ENCODE results near the gene POLR2C.

DNA sequence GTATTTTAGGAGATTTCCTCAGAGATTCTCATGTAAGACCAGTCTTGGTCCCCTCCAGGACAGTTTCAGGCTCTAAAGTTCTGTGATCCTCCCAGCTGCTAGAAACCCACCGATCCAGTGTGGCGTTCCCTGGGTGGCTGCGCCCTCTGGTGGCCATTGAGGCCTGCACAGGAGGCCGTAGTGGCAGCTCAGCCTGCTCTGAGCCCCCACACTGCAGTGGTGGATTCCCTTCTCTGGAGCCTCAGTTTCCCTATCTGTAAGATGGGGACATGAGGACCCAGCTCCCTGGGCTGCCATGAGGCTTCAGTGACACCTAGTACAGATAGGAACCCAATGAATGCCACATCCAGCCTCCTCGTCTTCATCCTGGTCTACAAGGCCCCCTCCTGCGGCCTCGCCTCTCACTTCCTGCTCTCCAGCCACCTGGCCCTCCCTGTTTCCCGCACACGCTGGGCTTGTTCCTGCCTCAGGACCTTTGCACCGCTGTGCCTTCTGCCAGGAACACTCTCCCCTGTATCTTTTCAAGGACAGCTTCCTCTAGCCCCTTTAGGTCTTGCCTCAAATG is 57.4 kb downstream of the POLR2C start:
- TF ChIP-seq, protein P1, sequence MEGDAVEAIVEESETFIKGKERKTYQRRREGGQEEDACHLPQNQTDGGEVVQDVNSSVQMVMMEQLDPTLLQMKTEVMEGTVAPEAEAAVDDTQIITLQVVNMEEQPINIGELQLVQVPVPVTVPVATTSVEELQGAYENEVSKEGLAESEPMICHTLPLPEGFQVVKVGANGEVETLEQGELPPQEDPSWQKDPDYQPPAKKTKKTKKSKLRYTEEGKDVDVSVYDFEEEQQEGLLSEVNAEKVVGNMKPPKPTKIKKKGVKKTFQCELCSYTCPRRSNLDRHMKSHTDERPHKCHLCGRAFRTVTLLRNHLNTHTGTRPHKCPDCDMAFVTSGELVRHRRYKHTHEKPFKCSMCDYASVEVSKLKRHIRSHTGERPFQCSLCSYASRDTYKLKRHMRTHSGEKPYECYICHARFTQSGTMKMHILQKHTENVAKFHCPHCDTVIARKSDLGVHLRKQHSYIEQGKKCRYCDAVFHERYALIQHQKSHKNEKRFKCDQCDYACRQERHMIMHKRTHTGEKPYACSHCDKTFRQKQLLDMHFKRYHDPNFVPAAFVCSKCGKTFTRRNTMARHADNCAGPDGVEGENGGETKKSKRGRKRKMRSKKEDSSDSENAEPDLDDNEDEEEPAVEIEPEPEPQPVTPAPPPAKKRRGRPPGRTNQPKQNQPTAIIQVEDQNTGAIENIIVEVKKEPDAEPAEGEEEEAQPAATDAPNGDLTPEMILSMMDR (IDR thresholded peaks at IDR 0.05), result peak; percentile 91 to 97 (median 94)
- TF ChIP-seq POLR2A (IDR thresholded peaks at IDR 0.05), result no peak
